ENCODE results near the gene ATP1B1. TPM values are rescaled to one million over a fixed set of nuclear protein-coding genes. Genes with fewer than 3 reads are reported as not detected.

The ATP1B1 gene
- total RNA-seq, 1 experiment from 2014 or later = 48.6 TPM

DNA sequence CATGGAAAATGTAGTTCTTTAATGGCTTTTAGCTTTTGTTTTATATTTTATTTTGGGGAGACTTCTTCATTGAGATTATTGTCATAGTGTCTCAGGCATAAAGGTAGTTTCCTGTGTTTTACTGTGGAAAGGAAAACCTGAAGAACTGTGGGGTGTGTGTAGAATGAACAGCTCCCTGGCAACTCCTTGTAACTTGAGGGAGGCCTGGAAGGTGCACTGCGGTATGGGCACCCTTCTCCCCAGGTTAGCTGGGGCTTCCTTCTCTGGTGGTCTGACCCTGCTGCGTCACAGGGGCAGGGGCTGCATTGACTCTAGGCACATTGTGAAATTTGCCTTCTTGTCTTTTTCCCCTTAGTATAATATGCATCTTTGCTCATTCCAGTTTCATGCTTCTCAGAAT is 1.7 kb downstream of the ATP1B1 start:
- Histone ChIP-seq H4K20me1 (ENCODE audit: insufficient read depth) (no peaks in the 10 kb centered on the region), H3K4me2 (ENCODE audit: low read length) (peak overlapping the region; percentile 90), H3K9ac (ENCODE audit: low read length) (peak overlapping the region; percentile 95), H3K4me3 (replicated peaks in 1 of 2; ENCODE audit: low read depth in 1 of 2, low read length in 2 of 2) (peak overlapping the region; percentile 72 to 84), H3K36me3 (ENCODE audit: control insufficient read depth in 1 of 2, insufficient read depth in 2 of 2, low read length in 2 of 2) (peaks cover 11 to 12% of the 10 kb centered on the region in 2 experiments; a peak in 3 of 4 replicates), H3K27me3 (ENCODE audit: insufficient read depth, low read length) (no peaks in the 10 kb centered on the region), H3K4me1 (ENCODE audit: control insufficient read depth in 1 of 2, insufficient read depth in 2 of 2, low read length in 2 of 2) (peaks cover 57 to 71% of the 10 kb centered on the region in 2 experiments), H3K9me2 (ENCODE audit: insufficient read depth) (no peaks in the 10 kb centered on the region), H3K79me2 (ENCODE audit: insufficient read depth, low read length) (peaks cover 65% of the 10 kb centered on the region), H3K9me3 (ENCODE audit: control insufficient read depth in 1 of 2, insufficient read depth in 1 of 2, low read depth in 1 of 2, low read length in 2 of 2) (no peaks in the 10 kb centered on the region), H2AFZ (ENCODE audit: low read depth, low read length, poor library complexity, severe bottlenecking) (no peak overlapping the region), H3K27ac (ENCODE audit: low read depth, low read length) (peak overlapping the region; percentile 85)
- DNase-seq (ENCODE audit: low read depth, low spot score) (no peak), ATAC-seq (no peak)
- ChIA-PET POLR2A (interaction anchor here (1.0 kb wide), 1 partner anchor 260 kb away, joined by 3 read pairs; the partner anchor contains the start of gene BLZF1), RAD21 (ENCODE audit: low non-redundant PET in 1 of 2, low total read pairs in 2 of 2, uncharacterized antibody in 2 of 2, unreplicated experiment in 2 of 2) (interaction anchor here in 1 of 2 experiments (2.5 kb wide), 1 partner anchor 240 kb away, joined by 5 read pairs; no protein-coding TSS in a partner anchor), CTCF (interaction anchor here (0.6 to 4.7 kb wide), 3 partner anchors 19 to 505 kb away, joined by 3 to 14 read pairs (median 5); no protein-coding TSS in a partner anchor)
- intact Hi-C loops (cut with micrococcal nuclease) = loop anchor here (5.0 kb wide), 1 partner anchor 486 kb away; no protein-coding TSS in a partner anchor
- no TSS peak for BruUV-seq (replicated peaks)
- TF ChIP-seq ELF1 (IDR thresholded peaks at IDR 0.05; ENCODE audit: borderline replicate concordance, low read depth) (no peak), POLR2AphosphoS5 (IDR thresholded peaks at IDR 0.05; ENCODE audit: low read depth, low read length) (no peak), EZH2phosphoT487 (IDR thresholded peaks at IDR 0.05; ENCODE audit: borderline replicate concordance) (no peak), MAX (IDR thresholded peaks at IDR 0.05) (no peak), POLR2A (IDR thresholded peaks at IDR 0.05; ENCODE audit: borderline replicate concordance, extremely low read depth, insufficient read depth, insufficient read length) (no peak), TCF7L2 (IDR thresholded peaks at IDR 0.05; ENCODE audit: borderline replicate concordance, extremely low read depth, insufficient read depth, insufficient read length) (no peak), ZNF274 (IDR thresholded peaks at IDR 0.05; ENCODE audit: low read depth, low read length) (no peak)
- TF ChIP-seq, protein P1, sequence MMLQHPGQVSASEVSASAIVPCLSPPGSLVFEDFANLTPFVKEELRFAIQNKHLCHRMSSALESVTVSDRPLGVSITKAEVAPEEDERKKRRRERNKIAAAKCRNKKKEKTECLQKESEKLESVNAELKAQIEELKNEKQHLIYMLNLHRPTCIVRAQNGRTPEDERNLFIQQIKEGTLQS (IDR thresholded peaks at IDR 0.05) = no peak
